Neural cell (in vitro differentiated cells): ENCODE measurements around the gene CATSPERB. TPM values are rescaled to one million over a fixed set of nuclear protein-coding genes. Genes with fewer than 3 reads are reported as not detected.

Source experiments
- H2AFZ ChIP-seq: fragments of 200-600, 300-800 bp; sonication (generic), shearing (Covaris generic); 2 replicates; pipeline ENCODE4 v1.6.0; 2014; ENCODE audit warnings: low read depth, mild to moderate bottlenecking, antibody characterized with exemption, low read length, moderate library complexity
- H3F3A ChIP-seq: fragments of 200-600 bp; shearing (Covaris generic); 2 replicates; pipeline ENCODE4 v1.6.1; 2016; ENCODE audit warnings: mild to moderate bottlenecking, moderate library complexity, mixed read lengths, antibody characterized with exemption, low read length; ENCODE audit not compliant: insufficient read depth, poor library complexity, severe bottlenecking
- H3K27ac ChIP-seq: fragments of 200-600, 300-800 bp; sonication (generic), shearing (Covaris generic); 2 replicates; pipeline ENCODE4 v1.5.1; 2014; ENCODE audit warnings: mild to moderate bottlenecking, low read length, moderate library complexity
- H3K27me3 ChIP-seq: fragments of 300-800, 200-600 bp; sonication (generic), shearing (Covaris generic); 2 replicates; pipeline ENCODE4 v1.6.0; 2014; ENCODE audit warnings: mild to moderate bottlenecking, low read depth, low read length, moderate library complexity; ENCODE audit not compliant: insufficient read depth
- H3K36me3 ChIP-seq: fragments of 300-800, 200-600 bp; sonication (generic), shearing (Covaris generic); 2 replicates; pipeline ENCODE4 v1.5.1; 2014; ENCODE audit warnings: mild to moderate bottlenecking, antibody characterized with exemption, low read length, moderate library complexity; ENCODE audit not compliant: insufficient read depth
- H3K4me2 ChIP-seq: fragments of 300-800, 200-600 bp; sonication (generic), shearing (Covaris generic); 2 replicates; pipeline ENCODE4 v1.6.0; 2014; ENCODE audit warnings: mild to moderate bottlenecking, low read length
- H3K4me3 ChIP-seq: fragments of 300-800, 200-600 bp; sonication (generic), shearing (Covaris generic); 2 replicates; pipeline ENCODE4 v1.5.1; 2014; ENCODE audit warnings: mild to moderate bottlenecking, low read length, moderate library complexity
- H3K79me2 ChIP-seq: fragments of 200-600 bp; shearing (Covaris generic); replicated peaks from 2 replicates; pipeline ENCODE4 v1.6.0; 2014; ENCODE audit warnings: mild to moderate bottlenecking, low read length, moderate library complexity; ENCODE audit not compliant: insufficient read depth
- H3K9ac ChIP-seq: fragments of 300-800, 200-600 bp; sonication (generic), shearing (Covaris generic); 2 replicates; pipeline ENCODE4 v1.6.1; 2016; ENCODE audit warnings: mild to moderate bottlenecking, low read length, mixed read lengths
- H3K9me2 ChIP-seq: fragments of 200-600 bp; shearing (Covaris generic); 2 replicates; pipeline ENCODE4 v1.6.1; 2016; ENCODE audit warnings: mild to moderate bottlenecking, low read length, mixed read lengths; ENCODE audit not compliant: insufficient read depth
- H3K9me3 ChIP-seq: fragments of 200-600, 300-800 bp; sonication (generic), shearing (Covaris generic); 2 replicates; pipeline ENCODE4 v1.6.1; 2016; ENCODE audit warnings: mild to moderate bottlenecking, mixed run types, low read length, moderate library complexity, mixed read lengths
- H4K20me1 ChIP-seq: fragments of 200-600 bp; shearing (Covaris generic); 2 replicates; pipeline ENCODE4 v1.6.1; 2016; ENCODE audit warnings: mild to moderate bottlenecking, mixed run types; ENCODE audit not compliant: insufficient read depth
- EP300 ChIP-seq: fragments of 450-650 bp; conservative IDR thresholded peaks from 2 replicates; pipeline ENCODE4 v1.6.1; 2014; ENCODE audit warnings: antibody characterized with exemption, mild to moderate bottlenecking, moderate library complexity; ENCODE audit not compliant: poor library complexity, severe bottlenecking
- EZH2 ChIP-seq: fragments of 200-600, 300-800 bp; shearing (Covaris generic), sonication (generic); IDR thresholded peaks from 2 replicates; pipeline ENCODE4 v1.6.1; 2014; ENCODE audit warnings: antibody characterized with exemption, low read length, borderline replicate concordance, mild to moderate bottlenecking; ENCODE audit not compliant: insufficient read depth, poor library complexity, severe bottlenecking
- MXI1 ChIP-seq: fragments of 450-650 bp; conservative IDR thresholded peaks from 2 replicates; pipeline ENCODE4 v1.6.1; 2014; ENCODE audit warnings: antibody characterized with exemption, mild to moderate bottlenecking; ENCODE audit not compliant: poor library complexity, severe bottlenecking
- POLR2AphosphoS5 ChIP-seq: IDR thresholded peaks from 2 replicates; pipeline ENCODE4 v1.6.1; 2012
- RAD21 ChIP-seq: fragments of 450-650 bp; conservative IDR thresholded peaks from 2 replicates; pipeline ENCODE4 v1.6.1; 2014; ENCODE audit warnings: antibody characterized with exemption, mild to moderate bottlenecking, moderate library complexity
- SMC3 ChIP-seq: fragments of 450-650 bp; conservative IDR thresholded peaks from 2 replicates; pipeline ENCODE4 v1.6.1; 2014; ENCODE audit warnings: antibody characterized with exemption, mild to moderate bottlenecking, moderate library complexity; ENCODE audit not compliant: poor library complexity
- TAF1 ChIP-seq: IDR thresholded peaks from 2 replicates; pipeline ENCODE4 v1.6.1; 2012; ENCODE audit warnings: low read depth
- polyA plus RNA-seq: library from polyadenylated mRNA; depleted of rRNA; stranded (reverse); fragments of >200 nt; gene quantifications from 2 replicates; pipeline ENCODE4 v1.2.3, GENCODE V29; 2014
- TF ChIP-seq, protein P1 (sequence below): IDR thresholded peaks from 2 replicates; pipeline ENCODE4 v1.6.1; 2012; ENCODE audit warnings: borderline replicate concordance
- TF ChIP-seq, protein P2 (sequence below): fragments of 450-650 bp; IDR thresholded peaks from 2 replicates; pipeline ENCODE4 v1.5.1; 2014; ENCODE audit warnings: antibody characterized with exemption, mild to moderate bottlenecking, moderate library complexity; ENCODE audit not compliant: poor library complexity, severe bottlenecking

CATSPERB gene
- polyA plus RNA-seq, 1 donor from 2014 or later, result not detected

DNA sequence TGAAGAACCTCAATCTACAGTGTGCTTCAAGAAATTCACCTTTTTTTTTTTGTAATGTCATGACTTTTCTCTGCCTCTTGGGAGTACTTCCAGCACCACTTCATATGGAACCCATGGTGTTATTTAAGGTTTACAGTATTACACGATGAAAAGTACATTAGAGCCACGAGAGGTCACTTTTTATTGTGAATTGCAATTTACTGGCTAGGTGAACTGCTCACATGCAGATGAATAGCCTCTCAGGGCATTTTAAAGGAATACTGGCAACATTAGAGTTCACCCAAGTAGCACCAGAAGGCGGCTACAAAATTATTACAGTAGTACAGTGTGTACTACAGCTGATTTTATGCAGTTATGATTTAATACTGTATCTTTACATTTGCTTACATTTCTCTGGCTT lies 122.7 kb downstream of the CATSPERB start:
- TF ChIP-seq EP300 (no peak), TAF1 (no peak), POLR2AphosphoS5 (no peak), EZH2 (no peak), MXI1 (no peak), SMC3 (no peak), RAD21 (no peak)
- TF ChIP-seq, protein P1, sequence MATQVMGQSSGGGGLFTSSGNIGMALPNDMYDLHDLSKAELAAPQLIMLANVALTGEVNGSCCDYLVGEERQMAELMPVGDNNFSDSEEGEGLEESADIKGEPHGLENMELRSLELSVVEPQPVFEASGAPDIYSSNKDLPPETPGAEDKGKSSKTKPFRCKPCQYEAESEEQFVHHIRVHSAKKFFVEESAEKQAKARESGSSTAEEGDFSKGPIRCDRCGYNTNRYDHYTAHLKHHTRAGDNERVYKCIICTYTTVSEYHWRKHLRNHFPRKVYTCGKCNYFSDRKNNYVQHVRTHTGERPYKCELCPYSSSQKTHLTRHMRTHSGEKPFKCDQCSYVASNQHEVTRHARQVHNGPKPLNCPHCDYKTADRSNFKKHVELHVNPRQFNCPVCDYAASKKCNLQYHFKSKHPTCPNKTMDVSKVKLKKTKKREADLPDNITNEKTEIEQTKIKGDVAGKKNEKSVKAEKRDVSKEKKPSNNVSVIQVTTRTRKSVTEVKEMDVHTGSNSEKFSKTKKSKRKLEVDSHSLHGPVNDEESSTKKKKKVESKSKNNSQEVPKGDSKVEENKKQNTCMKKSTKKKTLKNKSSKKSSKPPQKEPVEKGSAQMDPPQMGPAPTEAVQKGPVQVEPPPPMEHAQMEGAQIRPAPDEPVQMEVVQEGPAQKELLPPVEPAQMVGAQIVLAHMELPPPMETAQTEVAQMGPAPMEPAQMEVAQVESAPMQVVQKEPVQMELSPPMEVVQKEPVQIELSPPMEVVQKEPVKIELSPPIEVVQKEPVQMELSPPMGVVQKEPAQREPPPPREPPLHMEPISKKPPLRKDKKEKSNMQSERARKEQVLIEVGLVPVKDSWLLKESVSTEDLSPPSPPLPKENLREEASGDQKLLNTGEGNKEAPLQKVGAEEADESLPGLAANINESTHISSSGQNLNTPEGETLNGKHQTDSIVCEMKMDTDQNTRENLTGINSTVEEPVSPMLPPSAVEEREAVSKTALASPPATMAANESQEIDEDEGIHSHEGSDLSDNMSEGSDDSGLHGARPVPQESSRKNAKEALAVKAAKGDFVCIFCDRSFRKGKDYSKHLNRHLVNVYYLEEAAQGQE, result no peak
- TF ChIP-seq, protein P2, sequence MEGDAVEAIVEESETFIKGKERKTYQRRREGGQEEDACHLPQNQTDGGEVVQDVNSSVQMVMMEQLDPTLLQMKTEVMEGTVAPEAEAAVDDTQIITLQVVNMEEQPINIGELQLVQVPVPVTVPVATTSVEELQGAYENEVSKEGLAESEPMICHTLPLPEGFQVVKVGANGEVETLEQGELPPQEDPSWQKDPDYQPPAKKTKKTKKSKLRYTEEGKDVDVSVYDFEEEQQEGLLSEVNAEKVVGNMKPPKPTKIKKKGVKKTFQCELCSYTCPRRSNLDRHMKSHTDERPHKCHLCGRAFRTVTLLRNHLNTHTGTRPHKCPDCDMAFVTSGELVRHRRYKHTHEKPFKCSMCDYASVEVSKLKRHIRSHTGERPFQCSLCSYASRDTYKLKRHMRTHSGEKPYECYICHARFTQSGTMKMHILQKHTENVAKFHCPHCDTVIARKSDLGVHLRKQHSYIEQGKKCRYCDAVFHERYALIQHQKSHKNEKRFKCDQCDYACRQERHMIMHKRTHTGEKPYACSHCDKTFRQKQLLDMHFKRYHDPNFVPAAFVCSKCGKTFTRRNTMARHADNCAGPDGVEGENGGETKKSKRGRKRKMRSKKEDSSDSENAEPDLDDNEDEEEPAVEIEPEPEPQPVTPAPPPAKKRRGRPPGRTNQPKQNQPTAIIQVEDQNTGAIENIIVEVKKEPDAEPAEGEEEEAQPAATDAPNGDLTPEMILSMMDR, result no peak
- no peak overlapping the region for H3K27ac ChIP-seq
- H3K9me2 ChIP-seq, result no peaks in the 10 kb centered on the region
- no peaks in the 10 kb centered on the region for H3F3A ChIP-seq
- H2AFZ ChIP-seq, result no peak overlapping the region
- H3K4me2 ChIP-seq, result no peak overlapping the region
- no peaks in the 10 kb centered on the region for H3K79me2 ChIP-seq
- no peak overlapping the region for H3K4me3 ChIP-seq
- no peaks in the 10 kb centered on the region for H3K27me3 ChIP-seq
- H4K20me1 ChIP-seq, result no peaks in the 10 kb centered on the region
- no peak overlapping the region for H3K9ac ChIP-seq
- no peaks in the 10 kb centered on the region for H3K9me3 ChIP-seq
- H3K36me3 ChIP-seq, result no peaks in the 10 kb centered on the region

DNA sequence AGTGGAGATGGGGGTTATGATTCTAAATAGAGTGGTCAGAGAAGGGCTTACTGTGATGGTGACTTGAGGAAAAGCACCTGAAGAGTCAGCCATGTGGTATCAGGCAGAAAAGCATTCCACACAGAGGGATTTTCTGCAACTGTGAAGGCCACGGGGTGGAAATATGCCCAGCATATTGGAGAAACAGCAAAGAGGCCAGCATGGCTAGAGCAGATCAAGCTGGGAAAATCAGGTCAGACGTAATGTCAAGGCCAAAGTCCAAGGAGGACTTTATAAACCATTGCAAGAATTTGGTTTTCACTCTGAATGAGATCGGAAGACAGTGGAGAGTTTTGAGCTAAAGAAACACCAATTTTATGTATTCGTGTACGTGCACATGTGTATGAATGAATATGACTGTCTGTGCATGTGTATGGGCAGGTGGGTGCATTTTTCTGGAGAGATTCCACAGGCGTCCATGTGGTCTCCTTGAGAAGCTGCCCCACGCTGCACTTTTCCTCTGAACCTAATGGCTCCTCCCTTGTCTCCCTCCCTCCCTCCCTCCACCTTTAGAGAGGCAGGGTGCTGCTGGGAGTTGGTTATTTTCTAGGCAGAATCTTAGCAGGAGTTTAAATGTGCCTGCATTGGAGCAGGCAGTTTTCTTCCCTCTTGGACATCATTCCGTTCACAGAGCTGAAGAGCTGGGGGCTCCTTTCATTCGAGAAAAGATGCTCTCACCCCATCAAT lies 124.4 kb downstream of the CATSPERB start:
- Histone ChIP-seq H3K4me3 (no peak overlapping the region), H3K36me3 (no peaks in the 10 kb centered on the region), H3K9me2 (no peaks in the 10 kb centered on the region), H3F3A (no peaks in the 10 kb centered on the region), H3K9me3 (no peaks in the 10 kb centered on the region), H3K9ac (no peak overlapping the region), H3K27ac (no peak overlapping the region), H3K79me2 (no peaks in the 10 kb centered on the region), H3K4me2 (no peak overlapping the region), H4K20me1 (no peaks in the 10 kb centered on the region), H3K27me3 (no peaks in the 10 kb centered on the region), H2AFZ (no peak overlapping the region)
- TF ChIP-seq, protein P1, result no peak
- no peak for TF ChIP-seq SMC3
